Testis (tissue), 3 donors: ENCODE measurements around the gene OS9. TPM values are rescaled to one million over a fixed set of nuclear protein-coding genes. Genes with fewer than 3 reads are reported as not detected.
"Not testable (repeated sequence)": the region's sequence is repeated elsewhere in the genome, so short reads cannot be mapped to it uniquely, and the experiment has no call there.

ENCODE experiments used
- DNase-seq: peaks from one replicate; pipeline ENCODE4 v3.0.0-alpha.2; 2019
- H3K27ac ChIP-seq, 2 donors: fragments of 200-600 bp; sonication (generic); one replicate each; pipeline ENCODE4 v1.5.1; 2019
- H3K27me3 ChIP-seq: fragments of 200-600 bp; sonication (generic); one replicate; pipeline ENCODE4 v1.5.1; 2019
- H3K36me3 ChIP-seq: fragments of 200-600 bp; sonication (generic); one replicate; pipeline ENCODE4 v1.5.1; 2017; ENCODE audit warnings: low read depth; ENCODE audit errors: missing control alignments
- H3K4me1 ChIP-seq: fragments of 200-600 bp; sonication (generic); one replicate; pipeline ENCODE4 v1.5.1; 2019
- H3K4me3 ChIP-seq, 2 donors: fragments of 200-600 bp; sonication (generic); one replicate each; pipeline ENCODE4 v1.5.1; 2017 to 2019
- H3K9me3 ChIP-seq: fragments of 200-600 bp; sonication (generic); one replicate; pipeline ENCODE4 v1.5.1; 2017
- POLR2A ChIP-seq: fragments of 450-650 bp; IDR thresholded peaks from one replicate; pipeline ENCODE4 v1.6.1; 2017; ENCODE audit warnings: antibody characterized with exemption, mild to moderate bottlenecking, moderate library complexity
- WGBS, 2 donors: methylation state at CpG; one replicate each; pipeline ENCODE4 v1.1.5; 2018; 5-methylcytosine and 5-hydroxymethylcytosine counted together
- intact Hi-C: fragments of 100-400 bp; cut with DNase I; formaldehyde crosslinking; loops from one replicate; pipeline ENCODE4 v1.15.1; 2023; ENCODE audit warnings: low total_unique reads
- polyA plus RNA-seq: library from polyadenylated mRNA; stranded (reverse); fragments of 350-450 nt; fragmentation: Illumina TruSeq; extraction: RNeasy Lipid Tissue Mini Kit (QIAGEN cat#74804); gene quantifications from one replicate; pipeline ENCODE4 v1.2.3, GENCODE V29; 2014; ENCODE audit warnings: low read depth, low replicate concordance; ENCODE audit not compliant: insufficient read depth
- total RNA-seq, 2 donors: library from RNA; depleted of rRNA; stranded (reverse); fragments of >200 nt; gene quantifications; one replicate each; pipeline ENCODE4 v1.2.3, GENCODE V29; 2016
- TF ChIP-seq, protein P1 (sequence below), 3 experiments: fragments of 450-650 bp in 2 of 3; fragments of 200-600 bp in 1 of 3; sonication (generic) in 1 of 3; IDR thresholded peaks; one replicate each; pipeline ENCODE4 v1.5.1; 2016 to 2019; ENCODE audit warnings: antibody characterized with exemption in 3 of 3, mild to moderate bottlenecking in 2 of 3, moderate library complexity in 1 of 3

The OS9 gene
- total and polyA plus RNA-seq, 3 donors from 2014 or later = 88.1 to 158 (median 121) TPM

DNA sequence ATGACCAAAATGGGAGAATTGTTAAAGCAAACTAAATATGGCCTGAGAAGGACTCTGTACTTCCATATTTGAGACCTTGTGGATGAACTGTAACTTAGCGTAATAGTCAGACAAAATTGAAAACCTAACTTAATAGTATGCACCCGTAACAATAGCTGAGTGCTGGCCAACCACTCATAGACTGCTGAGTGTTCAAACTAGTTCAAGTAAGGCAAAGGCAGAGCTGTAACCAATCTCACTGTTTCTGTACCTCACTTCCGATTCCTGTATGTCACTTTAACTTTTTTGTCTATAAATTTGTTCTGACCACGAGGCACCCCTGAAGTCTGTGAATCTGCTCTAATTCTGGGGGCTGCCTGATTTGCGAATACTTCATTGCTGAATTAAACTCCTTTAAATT is 27.0 kb upstream of the OS9 start:
- no peaks in the 10 kb centered on the region for H3K27me3 ChIP-seq
- WGBS, 2 donors = 77 to 88% methylated on average over 5 of the region's 5 CpGs
- no peaks in the 10 kb centered on the region for H3K36me3 ChIP-seq
- DNase-seq = no peak
- TF ChIP-seq, protein P1, sequence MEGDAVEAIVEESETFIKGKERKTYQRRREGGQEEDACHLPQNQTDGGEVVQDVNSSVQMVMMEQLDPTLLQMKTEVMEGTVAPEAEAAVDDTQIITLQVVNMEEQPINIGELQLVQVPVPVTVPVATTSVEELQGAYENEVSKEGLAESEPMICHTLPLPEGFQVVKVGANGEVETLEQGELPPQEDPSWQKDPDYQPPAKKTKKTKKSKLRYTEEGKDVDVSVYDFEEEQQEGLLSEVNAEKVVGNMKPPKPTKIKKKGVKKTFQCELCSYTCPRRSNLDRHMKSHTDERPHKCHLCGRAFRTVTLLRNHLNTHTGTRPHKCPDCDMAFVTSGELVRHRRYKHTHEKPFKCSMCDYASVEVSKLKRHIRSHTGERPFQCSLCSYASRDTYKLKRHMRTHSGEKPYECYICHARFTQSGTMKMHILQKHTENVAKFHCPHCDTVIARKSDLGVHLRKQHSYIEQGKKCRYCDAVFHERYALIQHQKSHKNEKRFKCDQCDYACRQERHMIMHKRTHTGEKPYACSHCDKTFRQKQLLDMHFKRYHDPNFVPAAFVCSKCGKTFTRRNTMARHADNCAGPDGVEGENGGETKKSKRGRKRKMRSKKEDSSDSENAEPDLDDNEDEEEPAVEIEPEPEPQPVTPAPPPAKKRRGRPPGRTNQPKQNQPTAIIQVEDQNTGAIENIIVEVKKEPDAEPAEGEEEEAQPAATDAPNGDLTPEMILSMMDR (IDR thresholded peaks at IDR 0.05) = no peak
- TF ChIP-seq POLR2A = no peak
- no peak overlapping the region for H3K27ac ChIP-seq
- no peak overlapping the region for H3K4me3 ChIP-seq
- intact Hi-C loops = no loop called here
- no peaks in the 10 kb centered on the region for H3K9me3 ChIP-seq
- H3K4me1 ChIP-seq = no peaks in the 10 kb centered on the region

DNA sequence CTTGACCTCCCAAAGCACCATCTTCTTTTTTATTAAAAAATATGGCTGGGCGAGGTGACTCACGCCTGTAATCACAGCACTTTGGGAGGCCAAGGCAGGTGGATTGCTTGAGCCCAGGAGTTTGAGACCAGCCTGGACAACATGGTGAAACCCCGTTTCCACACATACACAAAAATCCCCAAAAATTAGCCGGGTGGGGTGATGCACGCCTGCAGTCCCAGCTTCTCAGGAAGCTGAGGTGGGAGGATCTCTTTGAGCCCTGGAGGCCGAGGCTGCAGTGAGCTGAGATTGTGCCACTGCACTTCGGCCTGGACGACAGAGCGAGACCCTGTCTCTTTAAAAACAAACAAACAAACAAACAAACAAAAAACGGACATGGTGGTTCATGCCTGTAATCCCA is 24.2 kb upstream of the OS9 start:
- DNase-seq, H3K27ac ChIP-seq, H3K27me3 ChIP-seq, H3K36me3 ChIP-seq, H3K4me3 ChIP-seq, H3K9me3 ChIP-seq, intact Hi-C loops, H3K4me1 ChIP-seq: not testable (repeated sequence)
- WGBS, 2 donors = 82 to 84% methylated on average over 10 of the region's 10 CpGs

DNA sequence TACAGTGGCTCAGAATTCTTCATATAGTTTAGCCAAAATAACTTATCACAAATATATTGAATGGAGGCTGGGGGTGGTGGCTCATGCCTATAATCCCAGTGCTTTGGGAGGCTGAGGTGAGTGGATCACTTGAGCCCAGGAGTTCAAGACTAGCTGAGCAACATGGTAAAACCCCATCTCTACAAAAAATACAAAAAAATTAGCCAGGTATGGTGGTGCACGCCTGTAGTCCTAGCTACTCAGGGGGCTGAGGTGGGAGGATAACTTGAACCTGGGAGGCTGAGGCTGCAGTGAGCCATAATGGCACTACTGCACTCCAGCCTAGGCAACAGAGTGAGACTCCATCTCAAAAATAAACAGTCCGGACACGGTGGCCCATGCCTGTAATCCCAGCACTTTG is 22.1 kb upstream of the OS9 start:
- intact Hi-C loops = not testable (repeated sequence)

DNA sequence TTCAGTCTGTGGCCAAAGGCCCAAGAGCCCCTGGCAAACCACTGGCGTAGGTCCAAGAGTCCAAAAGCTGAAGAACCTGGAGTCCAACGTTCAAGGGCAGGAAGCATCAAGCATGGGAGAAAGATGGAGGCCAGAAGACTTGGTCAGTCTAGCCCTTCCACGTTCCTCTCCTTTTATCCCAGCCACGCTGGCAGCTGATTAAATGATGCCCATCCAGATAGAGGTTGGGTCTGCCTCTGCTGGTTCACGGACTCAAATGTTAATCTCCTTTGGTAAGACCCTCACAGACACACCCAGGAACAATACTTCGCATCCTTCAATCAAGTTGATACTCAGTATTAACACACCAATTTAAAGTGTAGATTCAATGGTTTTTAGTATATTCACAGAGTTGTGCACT is 21.1 kb upstream of the OS9 start:
- DNase-seq = no peak
- peak overlapping the region in 1 of 2 donors; percentile 13 for H3K4me3 ChIP-seq
- H3K27me3 ChIP-seq = no peaks in the 10 kb centered on the region
- no peaks in the 10 kb centered on the region for H3K9me3 ChIP-seq
- TF ChIP-seq, protein P1 (IDR thresholded peaks at IDR 0.05) = no peak
- no peak for TF ChIP-seq POLR2A
- no peaks in the 10 kb centered on the region for H3K36me3 ChIP-seq
- no peak overlapping the region for H3K27ac ChIP-seq
- WGBS, 2 donors = 59 to 61% methylated on average over 6 of the region's 6 CpGs
- no peaks in the 10 kb centered on the region for H3K4me1 ChIP-seq
- intact Hi-C loops = no loop called here

More for the DNA sequence above, 22.1 kb upstream of the OS9 start:
- not testable (repeated sequence) for DNase-seq, H3K27me3 ChIP-seq, H3K9me3 ChIP-seq, H3K4me1 ChIP-seq, H3K27ac ChIP-seq, H3K36me3 ChIP-seq
- WGBS, 2 donors = 71 to 75% methylated on average over 3 of the region's 3 CpGs
- H3K4me3 ChIP-seq = peak overlapping the region in 1 of 2 donors; percentile 13

DNA sequence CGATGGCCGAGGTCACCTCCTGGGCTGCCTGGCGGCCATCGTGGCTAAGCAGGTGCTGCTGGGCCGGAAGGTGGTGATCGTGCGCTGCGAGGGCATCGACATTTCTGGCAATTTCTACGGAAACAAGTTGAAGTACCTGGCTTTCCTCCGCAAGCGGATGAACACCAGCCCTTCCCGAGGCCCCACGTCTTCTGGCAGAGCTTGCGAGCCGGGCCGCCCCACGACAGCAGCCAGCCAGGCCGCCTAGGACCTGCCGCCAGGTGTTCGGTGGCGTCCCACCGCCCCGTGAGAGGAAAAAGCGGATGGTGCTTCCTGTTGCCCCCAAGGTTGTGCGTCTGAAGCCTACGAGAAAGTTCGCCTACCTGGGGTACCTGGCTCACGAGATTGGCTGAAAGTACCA is 19.2 kb upstream of the OS9 start:
- intact Hi-C loops = no loop called here

DNA sequence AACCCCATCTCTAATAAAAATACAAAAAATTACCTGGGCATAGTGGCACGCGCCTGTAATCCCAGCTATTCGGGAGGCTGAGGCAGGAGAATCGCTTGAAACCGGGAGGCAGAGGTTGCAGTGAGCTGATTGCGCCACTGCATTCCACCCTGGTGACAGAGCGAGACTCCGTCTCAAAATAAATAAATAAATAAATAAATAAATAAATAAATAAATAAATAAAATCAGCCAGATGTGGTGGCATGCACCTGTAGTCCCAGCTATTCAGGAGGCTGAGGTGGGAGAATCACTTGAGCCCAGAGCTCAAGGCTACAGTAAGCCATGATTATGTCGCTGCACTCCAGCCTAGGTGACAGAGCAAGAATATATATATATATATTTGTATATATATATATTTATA is 16.0 kb upstream of the OS9 start:
- H3K9me3 ChIP-seq, intact Hi-C loops, H3K4me1 ChIP-seq, H3K4me3 ChIP-seq, H3K36me3 ChIP-seq, H3K27me3 ChIP-seq, H3K27ac ChIP-seq, DNase-seq: not testable (repeated sequence)
- WGBS, 2 donors = 92 to 97% methylated on average over 9 of the region's 9 CpGs

More for the DNA sequence above, 19.2 kb upstream of the OS9 start:
- no peaks in the 10 kb centered on the region for H3K27me3 ChIP-seq
- no peaks in the 10 kb centered on the region for H3K9me3 ChIP-seq
- no peak for DNase-seq
- H3K36me3 ChIP-seq = no peaks in the 10 kb centered on the region
- no peaks in the 10 kb centered on the region for H3K4me1 ChIP-seq
- peak overlapping the region in 1 of 2 donors; percentile 38 for H3K4me3 ChIP-seq
- 69 to 78% methylated on average over 16 to 28 of the region's 29 CpGs for WGBS, 2 donors
- no peak overlapping the region for H3K27ac ChIP-seq
- TF ChIP-seq POLR2A = no peak
- TF ChIP-seq, protein P1 (IDR thresholded peaks at IDR 0.05) = no peak
